ENCODE data around the gene NHEJ1.

DNA sequence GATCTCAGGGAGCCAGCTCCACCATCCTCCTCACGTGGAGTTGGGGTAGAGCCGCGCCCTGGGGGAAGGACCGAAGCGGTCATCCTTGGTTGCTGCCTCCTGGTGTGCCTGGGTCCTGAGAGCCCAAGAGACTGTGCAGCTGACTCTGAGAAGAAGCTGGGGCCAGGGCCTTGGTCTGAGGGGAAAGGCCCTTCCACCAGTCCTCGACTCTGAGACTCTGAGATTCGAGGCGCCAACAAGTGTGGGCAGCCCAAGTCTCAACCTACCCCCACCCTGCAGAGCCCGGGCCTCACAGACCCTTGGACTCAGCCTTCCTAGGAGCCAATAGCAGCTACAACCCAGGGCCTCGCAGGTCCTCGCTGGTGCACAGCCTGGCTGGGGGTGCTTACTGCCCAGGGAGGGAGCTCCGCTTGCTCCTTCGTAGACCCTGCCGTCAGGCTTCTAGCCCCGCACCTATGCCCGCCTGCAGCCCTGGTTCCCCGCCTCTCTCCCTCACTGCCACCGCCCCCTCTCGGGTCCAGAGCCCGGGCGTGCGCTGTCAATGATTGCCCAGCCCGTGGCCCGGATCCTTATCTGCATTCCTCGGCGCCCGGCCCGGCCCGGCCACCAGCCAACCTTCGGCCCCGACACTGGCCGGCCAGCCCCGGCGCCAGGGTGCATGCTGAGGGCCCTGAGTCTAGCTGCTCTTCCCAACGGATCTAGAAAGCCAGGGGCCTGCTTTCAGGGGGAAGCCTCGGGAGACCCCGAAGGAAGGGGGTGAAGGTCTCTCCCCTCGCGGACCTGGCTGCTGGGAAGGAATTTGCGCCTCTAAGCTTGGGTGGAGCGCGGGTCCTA is 101.9 kb downstream of the NHEJ1 start:
- TF ChIP-seq, protein P1, sequence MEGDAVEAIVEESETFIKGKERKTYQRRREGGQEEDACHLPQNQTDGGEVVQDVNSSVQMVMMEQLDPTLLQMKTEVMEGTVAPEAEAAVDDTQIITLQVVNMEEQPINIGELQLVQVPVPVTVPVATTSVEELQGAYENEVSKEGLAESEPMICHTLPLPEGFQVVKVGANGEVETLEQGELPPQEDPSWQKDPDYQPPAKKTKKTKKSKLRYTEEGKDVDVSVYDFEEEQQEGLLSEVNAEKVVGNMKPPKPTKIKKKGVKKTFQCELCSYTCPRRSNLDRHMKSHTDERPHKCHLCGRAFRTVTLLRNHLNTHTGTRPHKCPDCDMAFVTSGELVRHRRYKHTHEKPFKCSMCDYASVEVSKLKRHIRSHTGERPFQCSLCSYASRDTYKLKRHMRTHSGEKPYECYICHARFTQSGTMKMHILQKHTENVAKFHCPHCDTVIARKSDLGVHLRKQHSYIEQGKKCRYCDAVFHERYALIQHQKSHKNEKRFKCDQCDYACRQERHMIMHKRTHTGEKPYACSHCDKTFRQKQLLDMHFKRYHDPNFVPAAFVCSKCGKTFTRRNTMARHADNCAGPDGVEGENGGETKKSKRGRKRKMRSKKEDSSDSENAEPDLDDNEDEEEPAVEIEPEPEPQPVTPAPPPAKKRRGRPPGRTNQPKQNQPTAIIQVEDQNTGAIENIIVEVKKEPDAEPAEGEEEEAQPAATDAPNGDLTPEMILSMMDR (IDR thresholded peaks at IDR 0.05) = no peak
- no peak for TF ChIP-seq POLR2A (IDR thresholded peaks at IDR 0.05)

Measured in body of pancreas (tissue), 4 donors.